Ectodermal cell (in vitro differentiated cells): Measurements from ENCODE around the gene KANSL1.

Experiments used
- H3K27ac ChIP-seq: 2 replicates; pipeline ENCODE4 v1.7.0; 2013; ENCODE audit warnings: mild to moderate bottlenecking, low read depth, low read length; ENCODE audit not compliant: insufficient read depth, poor library complexity, severe bottlenecking
- H3K27me3 ChIP-seq: 2 replicates; pipeline ENCODE4 v1.7.0; 2013; ENCODE audit warnings: mild to moderate bottlenecking, low read length; ENCODE audit not compliant: insufficient read depth, control insufficient read depth, poor library complexity, severe bottlenecking
- H3K36me3 ChIP-seq: one replicate; pipeline ENCODE4 v1.7.0; 2013; ENCODE audit warnings: low read length; ENCODE audit not compliant: control insufficient read depth, insufficient read depth
- H3K4me1 ChIP-seq: one replicate; pipeline ENCODE4 v1.7.0; 2013; ENCODE audit warnings: low read length; ENCODE audit not compliant: control insufficient read depth, insufficient read depth
- H3K4me3 ChIP-seq: 2 replicates; pipeline ENCODE4 v1.7.0; 2013; ENCODE audit warnings: low read depth, low read length, control low read depth; ENCODE audit not compliant: insufficient read depth
- H3K9me3 ChIP-seq: 2 replicates; pipeline ENCODE4 v1.7.0; 2013; ENCODE audit warnings: mild to moderate bottlenecking, low read length, moderate library complexity; ENCODE audit not compliant: control insufficient read depth
- WGBS, 2 experiments: methylation state at CpG; one replicate each; pipeline ENCODE4 v1.1.7; 2013; ENCODE audit warnings: missing lambda C conversion rate in 2 of 2; 5-methylcytosine and 5-hydroxymethylcytosine counted together

KANSL1 gene

DNA sequence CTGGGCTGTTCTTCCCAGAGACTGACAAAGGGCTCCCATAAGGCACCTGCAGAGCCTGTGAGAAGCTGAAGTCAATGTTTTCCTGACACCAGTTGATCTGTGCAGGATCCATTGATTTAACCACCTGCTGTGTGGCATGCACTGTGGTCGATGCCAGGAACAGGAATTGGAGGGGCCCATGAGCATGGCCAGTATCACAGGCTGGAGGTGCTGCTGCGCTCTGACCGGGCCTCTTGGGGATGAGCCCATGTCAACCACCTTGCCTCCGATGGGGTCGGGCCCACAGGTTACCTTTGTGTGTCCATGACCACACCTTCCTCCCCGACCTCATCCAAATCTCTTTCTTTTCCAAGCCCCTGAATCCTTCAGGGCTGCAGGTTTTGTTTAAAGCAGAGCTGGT is 212.4 kb downstream of the KANSL1 start:
- Histone ChIP-seq H3K9me3 (no peaks in the 10 kb centered on the region), H3K4me1 (peaks cover 10% of the 10 kb centered on the region), H3K27me3 (no peaks in the 10 kb centered on the region), H3K27ac (no peak overlapping the region), H3K36me3 (no peaks in the 10 kb centered on the region), H3K4me3 (no peak overlapping the region)
- WGBS, 2 experiments = 90 to 92% methylated on average over 6 of the region's 6 CpGs
